ENCODE measurements around the gene ZNRF2. TPM values are rescaled to one million over a fixed set of nuclear protein-coding genes. Genes with fewer than 3 reads are reported as not detected.
"Not testable (repeated sequence)": the region's sequence is repeated elsewhere in the genome, so short reads cannot be mapped to it uniquely, and the experiment has no call there.

Gene ZNRF2
- total RNA-seq, 1 experiment from 2014 or later = 24.7 TPM

GRCh38 chr7:30379131-30379530, 94.7 kb downstream of the ZNRF2 start:
- H4K20me1 ChIP-seq (ENCODE audit: insufficient read depth) = no peaks in the 10 kb centered on the region
- intact Hi-C loops (cut with micrococcal nuclease; ENCODE audit: unreplicated experiment) = no loop called here
- no peak overlapping the region for H3K27ac ChIP-seq
- no peak overlapping the region for H3K4me3 ChIP-seq
- TF ChIP-seq CTCF (conservative IDR thresholded peaks at IDR 0.05) (no peak), EZH2 (IDR thresholded peaks at IDR 0.05; ENCODE audit: low read depth) (no peak)
- H3F3A ChIP-seq (ENCODE audit: insufficient read depth, low read depth) = no peaks in the 10 kb centered on the region
- no TSS peak for BruUV-seq (replicated peaks)
- H2AFZ ChIP-seq = no peak overlapping the region
- H3K9me2 ChIP-seq (ENCODE audit: insufficient read depth) = no peaks in the 10 kb centered on the region
- H3K27me3 ChIP-seq (ENCODE audit: insufficient read depth, low read depth) = no peaks in the 10 kb centered on the region
- no peaks in the 10 kb centered on the region for H3K36me3 ChIP-seq (ENCODE audit: low read depth)
- CTCF ChIA-PET = no interaction called here
- H3K4me1 ChIP-seq (replicated peaks; ENCODE audit: insufficient read depth) = peaks cover 9% of the 10 kb centered on the region
- no peak for DNase-seq
- no peaks in the 10 kb centered on the region for H3K79me2 ChIP-seq (ENCODE audit: low read depth)
- no peak overlapping the region for H3K4me2 ChIP-seq
- peaks cover 11% of the 10 kb centered on the region; the same call in 1 of the 2 replicates for H3K9me3 ChIP-seq (ENCODE audit: insufficient read depth, low read depth)
- POLR2A ChIA-PET (ENCODE audit: unreplicated experiment) = no interaction called here

DNA sequence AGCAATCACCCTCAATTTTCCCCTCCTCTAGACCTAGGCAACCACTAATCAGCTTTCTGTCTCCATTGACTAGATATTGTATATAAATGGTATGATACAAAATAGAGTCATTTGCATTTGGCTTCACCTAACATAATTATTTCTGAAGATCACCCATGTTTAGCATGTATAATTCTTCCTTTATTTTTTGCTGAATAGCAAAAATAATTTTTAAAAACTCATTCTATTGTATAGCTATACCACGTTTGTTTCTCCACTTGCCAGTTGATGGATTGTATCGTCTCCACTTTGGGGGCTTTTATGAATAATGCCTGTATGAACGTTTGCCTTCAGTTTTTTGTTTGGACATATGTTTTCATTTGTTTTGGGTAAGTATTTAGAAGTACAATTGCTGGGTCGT, 95.3 kb downstream of the ZNRF2 start:
- DNase-seq = no peak
- peaks cover 11% of the 10 kb centered on the region; the same call in 1 of the 2 replicates for H3K9me3 ChIP-seq (ENCODE audit: insufficient read depth, low read depth)
- H3K27ac ChIP-seq = no peak overlapping the region
- no TSS peak for BruUV-seq (replicated peaks)
- no peaks in the 10 kb centered on the region for H3K27me3 ChIP-seq (ENCODE audit: insufficient read depth, low read depth)
- H3F3A ChIP-seq (ENCODE audit: insufficient read depth, low read depth) = no peaks in the 10 kb centered on the region
- H3K4me2 ChIP-seq = no peak overlapping the region
- no peaks in the 10 kb centered on the region for H3K79me2 ChIP-seq (ENCODE audit: low read depth)
- no peak for TF ChIP-seq EZH2 (IDR thresholded peaks at IDR 0.05; ENCODE audit: low read depth)
- TF ChIP-seq CTCF (conservative IDR thresholded peaks at IDR 0.05) = no peak
- H2AFZ ChIP-seq = no peak overlapping the region
- H4K20me1 ChIP-seq (ENCODE audit: insufficient read depth) = no peaks in the 10 kb centered on the region
- ChIA-PET POLR2A (ENCODE audit: unreplicated experiment) (no interaction called here), CTCF (no interaction called here)
- no peaks in the 10 kb centered on the region for H3K36me3 ChIP-seq (ENCODE audit: low read depth)
- H3K9me2 ChIP-seq (ENCODE audit: insufficient read depth) = no peaks in the 10 kb centered on the region
- H3K4me3 ChIP-seq = no peak overlapping the region
- H3K4me1 ChIP-seq (replicated peaks; ENCODE audit: insufficient read depth) = peaks cover 9% of the 10 kb centered on the region
- intact Hi-C loops (cut with micrococcal nuclease; ENCODE audit: unreplicated experiment) = no loop called here

- intact Hi-C loops (cut with micrococcal nuclease; ENCODE audit: unreplicated experiment) = no loop called here
- H4K20me1 ChIP-seq (ENCODE audit: insufficient read depth) = no peaks in the 10 kb centered on the region
- ChIA-PET CTCF (no interaction called here), POLR2A (ENCODE audit: unreplicated experiment) (no interaction called here)
- no peak overlapping the region for H3K4me2 ChIP-seq
- no peaks in the 10 kb centered on the region for H3K79me2 ChIP-seq (ENCODE audit: low read depth)
- no peaks in the 10 kb centered on the region for H3K27me3 ChIP-seq (ENCODE audit: insufficient read depth, low read depth)
- peaks cover 11% of the 10 kb centered on the region; the same call in 1 of the 2 replicates for H3K9me3 ChIP-seq (ENCODE audit: insufficient read depth, low read depth)
- no peak overlapping the region for H3K4me3 ChIP-seq
- no peaks in the 10 kb centered on the region for H3K9me2 ChIP-seq (ENCODE audit: insufficient read depth)
- peaks cover 9% of the 10 kb centered on the region for H3K4me1 ChIP-seq (replicated peaks; ENCODE audit: insufficient read depth)
- H2AFZ ChIP-seq = no peak overlapping the region
- no peak for TF ChIP-seq CTCF (conservative IDR thresholded peaks at IDR 0.05)
- TF ChIP-seq EZH2 (IDR thresholded peaks at IDR 0.05; ENCODE audit: low read depth) = no peak
- no peaks in the 10 kb centered on the region for H3K36me3 ChIP-seq (ENCODE audit: low read depth)
- no peaks in the 10 kb centered on the region for H3F3A ChIP-seq (ENCODE audit: insufficient read depth, low read depth)
- no TSS peak for BruUV-seq (replicated peaks)
- DNase-seq = no peak
- no peak overlapping the region for H3K27ac ChIP-seq
Observed at GRCh38 chr7:30380294-30380693, 95.9 kb downstream of the ZNRF2 start.

GRCh38 chr7:30380824-30381223, 96.4 kb downstream of the ZNRF2 start:
- H3K4me2 ChIP-seq; H3K9me2 ChIP-seq (ENCODE audit: insufficient read depth); DNase-seq; CTCF ChIA-PET; BruUV-seq (replicated peaks); H3K4me3 ChIP-seq; H3K27ac ChIP-seq; H3K36me3 ChIP-seq (ENCODE audit: low read depth); H3K4me1 ChIP-seq (replicated peaks; ENCODE audit: insufficient read depth); POLR2A ChIA-PET (ENCODE audit: unreplicated experiment); H3F3A ChIP-seq (ENCODE audit: insufficient read depth, low read depth); H2AFZ ChIP-seq; H3K79me2 ChIP-seq (ENCODE audit: low read depth); H3K27me3 ChIP-seq (ENCODE audit: insufficient read depth, low read depth); intact Hi-C loops (cut with micrococcal nuclease; ENCODE audit: unreplicated experiment); H4K20me1 ChIP-seq (ENCODE audit: insufficient read depth): not testable (repeated sequence)
- peaks cover 11% of the 10 kb centered on the region; the same call in 1 of the 2 replicates for H3K9me3 ChIP-seq (ENCODE audit: insufficient read depth, low read depth)

Measured in PC-9 (cell line).